8988T (cell line): ENCODE data around the gene OCA2.

Experiments used
- DNase-seq: peaks from one replicate; pipeline ENCODE4 v3.0.0; 2011

The OCA2 gene

GRCh38 chr15:27835233-27835939, 263.7 kb downstream of the OCA2 start:
- no peak for DNase-seq

- DNase-seq: no peak
Observed at GRCh38 chr15:27834684-27835083, 264.4 kb downstream of the OCA2 start.

- no peak for DNase-seq
Observed at GRCh38 chr15:27833974-27834373, 265.1 kb downstream of the OCA2 start.

GRCh38 chr15:27833178-27833577, 265.9 kb downstream of the OCA2 start:
- no peak for DNase-seq

GRCh38 chr15:27832237-27832596, 266.9 kb downstream of the OCA2 start:
- no peak for DNase-seq

GRCh38 chr15:27831384-27832236, 267.5 kb downstream of the OCA2 start:
- no peak for DNase-seq

- DNase-seq: no peak
Observed at GRCh38 chr15:27828746-27829145, 270.4 kb downstream of the OCA2 start.

GRCh38 chr15:27826902-27827714, 272.0 kb downstream of the OCA2 start:
- DNase-seq: no peak

- DNase-seq: no peak
Observed at GRCh38 chr15:27826411-27826810, 272.7 kb downstream of the OCA2 start.

GRCh38 chr15:27824841-27825422, 274.2 kb downstream of the OCA2 start:
- DNase-seq: no peak

GRCh38 chr15:27821273-27821672, 277.8 kb downstream of the OCA2 start:
- no peak for DNase-seq

GRCh38 chr15:27820722-27821121, 278.4 kb downstream of the OCA2 start:
- no peak for DNase-seq

- DNase-seq: no peak
Observed at GRCh38 chr15:27820232-27820631, 278.9 kb downstream of the OCA2 start.

- DNase-seq: no peak
Observed at GRCh38 chr15:27817258-27817657, 281.9 kb downstream of the OCA2 start.

- DNase-seq: no peak
Observed at GRCh38 chr15:27816790-27817189, 282.3 kb downstream of the OCA2 start.

GRCh38 chr15:27815035-27815434, 284.1 kb downstream of the OCA2 start:
- no peak for DNase-seq

- DNase-seq: no peak
Observed at GRCh38 chr15:27813139-27813538, 286.0 kb downstream of the OCA2 start.

GRCh38 chr15:27808182-27808581, 290.9 kb downstream of the OCA2 start:
- DNase-seq: no peak

GRCh38 chr15:27807335-27807734, 291.8 kb downstream of the OCA2 start:
- no peak for DNase-seq

GRCh38 chr15:27806396-27806795, 292.7 kb downstream of the OCA2 start:
- DNase-seq: no peak

- no peak for DNase-seq
Observed at GRCh38 chr15:27805261-27806220, 293.6 kb downstream of the OCA2 start.
